Smooth muscle cell (in vitro differentiated cells): Measurements from ENCODE around the gene CIDEA. TPM values are rescaled to one million over a fixed set of nuclear protein-coding genes. Genes with fewer than 3 reads are reported as not detected.

Experiments
- DNase-seq: peaks from one replicate; lab custom pipeline; 2025; ENCODE audit not compliant: unreplicated experiment; lab: John Stamatoyannopoulos, UW
- H2AFZ ChIP-seq: fragments of 200-600 bp; sonication (generic); 2 replicates; pipeline ENCODE4 v1.6.0; 2016; ENCODE audit warnings: antibody characterized with exemption, low read depth, mild to moderate bottlenecking
- H3F3A ChIP-seq: fragments of 200-600 bp; sonication (generic); 2 replicates; pipeline ENCODE4 v1.6.0; 2017; ENCODE audit warnings: antibody characterized with exemption, low read depth
- H3K27ac ChIP-seq: fragments of 200-600 bp; sonication (generic); 2 replicates; pipeline ENCODE4 v1.5.1; 2016; ENCODE audit warnings: low read depth, mild to moderate bottlenecking
- H3K27me3 ChIP-seq: fragments of 200-600 bp; sonication (generic); 2 replicates; pipeline ENCODE4 v1.6.1; 2016; ENCODE audit warnings: low read depth, mild to moderate bottlenecking
- H3K36me3 ChIP-seq: fragments of 200-600 bp; sonication (generic); 2 replicates; pipeline ENCODE4 v1.5.1; 2016; ENCODE audit warnings: low read depth
- H3K4me1 ChIP-seq: fragments of 200-600 bp; sonication (generic); 2 replicates; pipeline ENCODE4 v1.5.1; 2016; ENCODE audit warnings: low read depth
- H3K4me2 ChIP-seq: fragments of 200-600 bp; sonication (generic); 2 replicates; pipeline ENCODE4 v1.6.0; 2016; ENCODE audit warnings: mild to moderate bottlenecking
- H3K4me3 ChIP-seq: fragments of 200-600 bp; sonication (generic); 2 replicates; pipeline ENCODE4 v1.5.1; 2016; ENCODE audit warnings: mild to moderate bottlenecking
- H3K79me2 ChIP-seq: fragments of 200-600 bp; sonication (generic); 2 replicates; pipeline ENCODE4 v1.6.0; 2016; ENCODE audit warnings: low read depth, mild to moderate bottlenecking
- H3K9ac ChIP-seq: fragments of 200-600 bp; sonication (generic); 2 replicates; pipeline ENCODE4 v1.6.0; 2016; ENCODE audit warnings: low read depth
- H3K9me3 ChIP-seq: fragments of 200-600 bp; sonication (generic); replicated peaks from 2 replicates; pipeline ENCODE4 v1.5.1; 2016; ENCODE audit warnings: low read depth
- H4K20me1 ChIP-seq: fragments of 200-600 bp; sonication (generic); 2 replicates; pipeline ENCODE4 v1.6.0; 2016; ENCODE audit warnings: low read depth
- WGBS: methylation state at CpG from one replicate; pipeline ENCODE4 v1.1.7; 2016; ENCODE audit warnings: low lambda C conversion rate; 5-methylcytosine and 5-hydroxymethylcytosine counted together
- polyA plus RNA-seq: library from polyadenylated mRNA; unstranded; fragments of >200 nt; fragmentation: Nextera tagmentation; extraction: Ambion mirVana; gene quantifications from 2 replicates; pipeline ENCODE4 v1.2.1, GENCODE V29; 2016
- total RNA-seq: library from RNA; depleted of rRNA; stranded (reverse); fragments of >200 nt; gene quantifications from 2 replicates; pipeline ENCODE4 v1.2.3, GENCODE V29; 2014
- TF ChIP-seq, protein P1 (sequence below): fragments of 200-600 bp; sonication (generic); IDR thresholded peaks from 2 replicates; pipeline ENCODE4 v1.5.1; 2017; ENCODE audit warnings: borderline replicate concordance, mild to moderate bottlenecking, antibody characterized with exemption; ENCODE audit not compliant: insufficient read depth, poor library complexity, severe bottlenecking

CIDEA gene
- total and polyA plus RNA-seq, 2 experiments from 2014 or later = not detected

DNA sequence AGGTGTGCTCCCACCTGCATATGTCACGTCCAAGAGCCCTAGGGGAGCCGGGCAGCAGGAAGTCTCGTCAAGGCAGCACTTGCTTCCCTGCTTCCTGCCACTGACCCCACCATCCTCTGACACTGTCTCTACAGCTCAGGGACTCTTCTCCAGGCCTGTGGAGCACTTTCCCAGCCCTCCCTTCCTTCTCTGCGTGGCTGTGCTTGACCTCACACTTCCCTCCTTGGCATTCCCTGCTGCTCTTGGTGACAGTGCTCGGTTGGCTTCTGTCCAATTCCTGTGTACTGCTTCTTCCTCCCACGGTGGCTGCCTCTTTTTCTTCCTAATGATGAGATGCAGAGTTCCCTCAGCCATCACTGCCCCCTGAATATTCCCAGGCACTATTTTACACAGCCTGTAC is 2.8 kb downstream of the CIDEA start:
- H3K4me1 ChIP-seq = peaks cover 10% of the 10 kb centered on the region
- no peaks in the 10 kb centered on the region for H4K20me1 ChIP-seq
- TF ChIP-seq, protein P1, sequence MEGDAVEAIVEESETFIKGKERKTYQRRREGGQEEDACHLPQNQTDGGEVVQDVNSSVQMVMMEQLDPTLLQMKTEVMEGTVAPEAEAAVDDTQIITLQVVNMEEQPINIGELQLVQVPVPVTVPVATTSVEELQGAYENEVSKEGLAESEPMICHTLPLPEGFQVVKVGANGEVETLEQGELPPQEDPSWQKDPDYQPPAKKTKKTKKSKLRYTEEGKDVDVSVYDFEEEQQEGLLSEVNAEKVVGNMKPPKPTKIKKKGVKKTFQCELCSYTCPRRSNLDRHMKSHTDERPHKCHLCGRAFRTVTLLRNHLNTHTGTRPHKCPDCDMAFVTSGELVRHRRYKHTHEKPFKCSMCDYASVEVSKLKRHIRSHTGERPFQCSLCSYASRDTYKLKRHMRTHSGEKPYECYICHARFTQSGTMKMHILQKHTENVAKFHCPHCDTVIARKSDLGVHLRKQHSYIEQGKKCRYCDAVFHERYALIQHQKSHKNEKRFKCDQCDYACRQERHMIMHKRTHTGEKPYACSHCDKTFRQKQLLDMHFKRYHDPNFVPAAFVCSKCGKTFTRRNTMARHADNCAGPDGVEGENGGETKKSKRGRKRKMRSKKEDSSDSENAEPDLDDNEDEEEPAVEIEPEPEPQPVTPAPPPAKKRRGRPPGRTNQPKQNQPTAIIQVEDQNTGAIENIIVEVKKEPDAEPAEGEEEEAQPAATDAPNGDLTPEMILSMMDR = no peak
- no peak overlapping the region for H3K9ac ChIP-seq
- WGBS = 49% methylated on average over 6 of the region's 6 CpGs
- peaks cover 39% of the 10 kb centered on the region for H3K27me3 ChIP-seq
- no peak for DNase-seq
- no peak overlapping the region for H3K27ac ChIP-seq
- H3K4me3 ChIP-seq = no peak overlapping the region
- no peaks in the 10 kb centered on the region for H3K36me3 ChIP-seq
- no peaks in the 10 kb centered on the region for H3F3A ChIP-seq
- no peaks in the 10 kb centered on the region for H3K79me2 ChIP-seq
- H3K4me2 ChIP-seq = no peak overlapping the region
- no peak overlapping the region for H2AFZ ChIP-seq
- no peaks in the 10 kb centered on the region for H3K9me3 ChIP-seq

DNA sequence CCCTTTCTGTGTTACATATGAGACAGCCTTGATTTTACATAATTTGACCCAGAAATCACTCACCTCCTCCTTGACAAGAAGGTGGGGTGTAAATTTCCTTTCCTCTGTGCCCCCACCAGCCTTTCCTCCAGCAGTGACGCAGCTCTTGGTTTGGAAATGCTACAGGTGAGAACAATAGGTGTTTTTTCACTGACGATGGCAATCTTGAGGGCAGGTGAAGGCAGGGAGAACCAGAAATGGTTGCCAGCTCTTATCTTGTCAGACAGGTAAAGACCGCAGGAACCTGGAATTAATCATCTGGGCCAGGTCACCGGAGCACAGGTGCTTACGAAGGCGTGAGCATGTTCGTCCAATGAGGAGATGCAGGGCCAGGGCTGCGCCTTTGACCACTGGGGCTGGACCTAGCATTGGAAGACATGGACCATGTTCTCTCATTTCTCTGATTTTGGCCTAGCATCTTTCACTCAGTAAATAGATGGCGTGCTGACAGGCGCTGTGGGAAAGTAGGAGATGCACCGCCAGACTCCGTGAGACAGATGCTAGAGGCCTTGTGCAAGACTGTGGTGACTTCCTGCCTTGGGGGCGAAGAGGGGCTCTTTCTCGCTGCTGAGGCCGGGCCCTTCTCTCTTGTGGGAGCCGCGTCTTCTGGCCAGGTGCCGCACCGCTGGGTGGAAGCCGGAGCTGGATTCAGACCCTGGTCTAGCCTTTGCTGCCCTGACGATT is 4.0 kb downstream of the CIDEA start:
- Histone ChIP-seq H3K27me3 (peaks cover 29% of the 10 kb centered on the region), H3K79me2 (no peaks in the 10 kb centered on the region), H4K20me1 (no peaks in the 10 kb centered on the region), H3K4me1 (peaks cover 10% of the 10 kb centered on the region), H3K9ac (no peak overlapping the region), H2AFZ (no peak overlapping the region), H3K27ac (no peak overlapping the region), H3K36me3 (no peaks in the 10 kb centered on the region), H3K9me3 (no peaks in the 10 kb centered on the region), H3K4me3 (no peak overlapping the region), H3K4me2 (no peak overlapping the region), H3F3A (no peaks in the 10 kb centered on the region)
- no peak for DNase-seq
- TF ChIP-seq, protein P1 = no peak
- WGBS = 91% methylated on average over 20 of the region's 21 CpGs

DNA sequence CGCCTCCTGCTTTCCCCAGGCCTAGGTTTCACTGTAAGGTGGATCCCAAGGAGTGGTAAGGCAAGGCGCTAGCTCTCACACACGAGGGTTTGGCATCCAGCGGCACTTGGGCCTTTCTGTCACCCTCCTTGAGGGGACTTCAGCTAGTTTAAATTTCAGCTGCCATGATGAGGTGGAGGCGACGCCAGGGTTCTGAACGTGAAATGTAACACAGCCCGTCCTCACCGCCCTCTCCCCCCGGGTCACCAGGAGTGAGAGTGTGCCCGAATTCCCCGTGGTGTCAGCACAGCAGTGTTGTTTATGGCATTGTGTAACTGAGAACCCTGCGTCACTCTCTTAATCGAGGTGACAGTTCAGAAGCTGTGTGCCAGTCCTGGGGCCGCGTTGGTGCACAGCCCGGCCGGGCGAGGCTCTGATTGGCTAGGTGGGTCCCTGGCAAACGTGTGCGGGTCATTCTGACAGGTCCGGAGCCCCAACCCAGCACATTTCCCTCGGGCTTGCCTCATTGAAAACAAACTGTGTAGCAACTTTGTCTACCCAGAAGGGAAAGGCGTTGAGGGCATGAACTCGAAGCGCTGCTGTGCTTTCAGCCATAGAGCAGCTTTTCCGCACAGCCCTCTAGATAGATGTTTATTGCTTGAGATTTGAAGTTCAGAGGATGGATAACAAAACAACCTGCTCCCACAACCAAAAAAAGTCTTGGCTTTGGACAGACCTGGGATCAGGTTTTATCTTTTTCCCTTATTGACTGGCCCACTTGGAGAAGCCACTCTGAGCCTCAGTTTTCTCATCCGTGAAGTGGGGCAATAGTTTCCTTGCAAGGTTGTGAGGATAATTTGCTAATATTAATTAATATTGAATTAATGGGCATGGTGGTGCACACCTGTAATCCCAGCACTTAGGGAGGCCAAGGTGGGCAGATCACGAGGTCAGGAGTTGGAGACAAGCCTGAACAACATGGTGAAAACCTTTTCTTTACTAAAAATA is 4.9 kb downstream of the CIDEA start:
- no peak for DNase-seq
- Histone ChIP-seq H4K20me1 (no peaks in the 10 kb centered on the region), H3K27me3 (peaks cover 20% of the 10 kb centered on the region), H3K79me2 (no peaks in the 10 kb centered on the region), H2AFZ (no peak overlapping the region), H3K4me1 (peaks cover 2% of the 10 kb centered on the region), H3K4me2 (no peak overlapping the region), H3K36me3 (no peaks in the 10 kb centered on the region), H3K9me3 (no peaks in the 10 kb centered on the region), H3K27ac (no peak overlapping the region), H3F3A (no peaks in the 10 kb centered on the region), H3K4me3 (no peak overlapping the region), H3K9ac (no peak overlapping the region)
- TF ChIP-seq, protein P1 = no peak
- 87% methylated on average over 29 of the region's 29 CpGs for WGBS
